ENCODE data around the gene SAMD8.
A peak's percentile ranks its signal among the peaks of the same experiment; 100 is the strongest.

The SAMD8 gene

DNA sequence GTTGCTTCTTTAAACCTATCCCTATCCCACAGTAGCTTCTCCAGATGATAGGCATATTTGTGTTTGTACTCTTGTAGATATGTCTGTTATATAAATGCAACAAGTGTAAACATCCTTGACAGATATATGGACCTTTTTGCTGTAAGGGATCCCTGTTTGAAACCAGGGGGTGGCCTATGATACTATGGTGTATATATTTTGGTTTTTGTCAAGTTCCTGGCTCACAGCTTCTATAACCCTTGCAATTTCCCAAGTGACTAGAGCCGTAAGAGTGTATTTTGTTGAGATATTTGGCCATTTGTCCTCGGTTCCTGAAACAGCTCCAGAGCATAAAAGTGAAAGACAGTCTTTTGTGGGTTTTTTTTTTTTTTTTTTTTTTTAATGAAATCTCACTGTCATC lies 114.6 kb downstream of the SAMD8 start:
- Histone ChIP-seq H3K27ac (peak overlapping the region; percentile 92), H3K27me3 (replicated peaks) (no peaks in the 10 kb centered on the region), H3K36me3 (replicated peaks) (peaks cover 61% of the 10 kb centered on the region), H3K4me3 (ENCODE audit: low read depth, low read length) (no peak overlapping the region)
- no peak for DNase-seq
- in situ Hi-C loops (cut with HindIII; ENCODE audit: low pct_ligation_motif_present, low sequenced_read_pairs) = no loop called here
- TF ChIP-seq, protein P1, sequence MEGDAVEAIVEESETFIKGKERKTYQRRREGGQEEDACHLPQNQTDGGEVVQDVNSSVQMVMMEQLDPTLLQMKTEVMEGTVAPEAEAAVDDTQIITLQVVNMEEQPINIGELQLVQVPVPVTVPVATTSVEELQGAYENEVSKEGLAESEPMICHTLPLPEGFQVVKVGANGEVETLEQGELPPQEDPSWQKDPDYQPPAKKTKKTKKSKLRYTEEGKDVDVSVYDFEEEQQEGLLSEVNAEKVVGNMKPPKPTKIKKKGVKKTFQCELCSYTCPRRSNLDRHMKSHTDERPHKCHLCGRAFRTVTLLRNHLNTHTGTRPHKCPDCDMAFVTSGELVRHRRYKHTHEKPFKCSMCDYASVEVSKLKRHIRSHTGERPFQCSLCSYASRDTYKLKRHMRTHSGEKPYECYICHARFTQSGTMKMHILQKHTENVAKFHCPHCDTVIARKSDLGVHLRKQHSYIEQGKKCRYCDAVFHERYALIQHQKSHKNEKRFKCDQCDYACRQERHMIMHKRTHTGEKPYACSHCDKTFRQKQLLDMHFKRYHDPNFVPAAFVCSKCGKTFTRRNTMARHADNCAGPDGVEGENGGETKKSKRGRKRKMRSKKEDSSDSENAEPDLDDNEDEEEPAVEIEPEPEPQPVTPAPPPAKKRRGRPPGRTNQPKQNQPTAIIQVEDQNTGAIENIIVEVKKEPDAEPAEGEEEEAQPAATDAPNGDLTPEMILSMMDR (IDR thresholded peaks at IDR 0.05; ENCODE audit: low read depth, low read length, missing control alignments) = no peak

DNA sequence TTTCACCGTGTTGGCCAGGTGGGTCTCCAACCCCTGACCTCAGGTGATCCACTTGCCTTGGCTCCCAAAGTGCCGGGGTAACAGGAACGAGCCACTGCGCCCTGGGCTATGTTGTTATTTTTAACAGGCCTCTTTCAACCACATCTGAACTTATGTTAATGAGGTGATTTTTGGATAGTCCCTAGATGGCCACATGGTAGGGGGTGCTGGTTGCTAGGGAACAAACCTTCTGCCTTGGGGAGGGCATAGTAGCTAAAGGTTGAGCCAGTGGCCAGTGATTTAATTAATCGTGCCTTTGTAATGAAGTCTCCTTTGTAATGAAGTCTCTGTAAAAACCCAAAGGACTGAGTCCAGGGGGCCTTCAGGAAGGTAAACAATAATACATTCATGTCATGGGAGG lies 115.2 kb downstream of the SAMD8 start:
- H3K36me3 ChIP-seq (replicated peaks) = peaks cover 66% of the 10 kb centered on the region
- H3K27ac ChIP-seq = peak overlapping the region; percentile 92
- DNase-seq = no peak
- no peak overlapping the region for H3K4me3 ChIP-seq (ENCODE audit: low read depth, low read length)
- TF ChIP-seq, protein P1 (IDR thresholded peaks at IDR 0.05; ENCODE audit: low read depth, low read length, missing control alignments) = no peak
- no peaks in the 10 kb centered on the region for H3K27me3 ChIP-seq (replicated peaks)
- in situ Hi-C loops (cut with HindIII; ENCODE audit: low pct_ligation_motif_present, low sequenced_read_pairs) = no loop called here

- H3K27me3 ChIP-seq (replicated peaks) = no peaks in the 10 kb centered on the region
- in situ Hi-C loops (cut with HindIII; ENCODE audit: low pct_ligation_motif_present, low sequenced_read_pairs) = no loop called here
- TF ChIP-seq, protein P1 (IDR thresholded peaks at IDR 0.05; ENCODE audit: low read depth, low read length, missing control alignments) = no peak
- H3K36me3 ChIP-seq (replicated peaks) = peaks cover 61% of the 10 kb centered on the region
- H3K4me3 ChIP-seq (ENCODE audit: low read depth, low read length) = no peak overlapping the region
- no peak overlapping the region for H3K27ac ChIP-seq
- DNase-seq = no peak
Measured at GRCh38 chr10:75228278-75228677, 116.8 kb downstream of the SAMD8 start.

DNA sequence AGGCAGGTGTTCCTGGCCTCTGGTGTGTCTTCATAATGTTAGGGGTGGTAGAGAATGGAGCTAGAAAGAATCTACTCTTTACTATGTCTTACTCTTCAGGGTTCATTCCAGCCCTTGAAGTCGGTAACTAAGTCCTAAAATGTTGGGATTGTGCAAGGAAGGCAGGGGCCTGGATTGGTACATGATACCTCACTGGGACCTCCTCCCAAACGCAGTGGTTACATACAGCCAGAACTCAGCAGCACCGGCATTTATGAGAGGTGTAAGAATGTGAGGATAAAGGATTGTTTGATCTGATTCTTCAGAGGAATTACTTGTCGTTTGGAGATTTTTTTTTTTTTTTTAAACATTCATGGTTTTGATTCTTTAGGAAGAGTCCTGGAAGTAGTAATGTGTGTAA lies 117.4 kb downstream of the SAMD8 start:
- TF ChIP-seq, protein P1 (IDR thresholded peaks at IDR 0.05; ENCODE audit: low read depth, low read length, missing control alignments) = no peak
- in situ Hi-C loops (cut with HindIII; ENCODE audit: low pct_ligation_motif_present, low sequenced_read_pairs) = no loop called here
- no peak overlapping the region for H3K4me3 ChIP-seq (ENCODE audit: low read depth, low read length)
- H3K36me3 ChIP-seq (replicated peaks) = peaks cover 60% of the 10 kb centered on the region
- no peak for DNase-seq
- H3K27ac ChIP-seq = no peak overlapping the region
- no peaks in the 10 kb centered on the region for H3K27me3 ChIP-seq (replicated peaks)

DNA sequence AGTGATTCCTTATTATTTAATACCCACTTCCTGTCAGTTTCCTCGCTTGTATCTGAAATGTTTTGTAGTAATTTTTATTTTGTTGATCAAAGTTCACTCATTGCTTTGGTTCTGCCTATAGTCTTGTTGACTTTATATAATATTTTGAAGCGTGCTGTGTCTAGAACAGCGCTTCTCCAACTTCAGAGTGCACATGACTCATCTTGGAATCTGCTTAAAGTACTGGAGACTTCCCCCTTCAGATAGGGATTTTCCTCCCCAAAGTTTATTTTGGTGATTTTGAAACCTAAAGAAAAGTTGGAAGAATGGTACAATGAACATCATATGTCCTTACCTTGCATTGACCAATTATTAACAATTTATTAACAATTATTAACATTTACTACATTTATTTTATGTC lies 118.5 kb downstream of the SAMD8 start:
- in situ Hi-C loops (cut with HindIII; ENCODE audit: low pct_ligation_motif_present, low sequenced_read_pairs) = no loop called here
- peaks cover 49% of the 10 kb centered on the region for H3K36me3 ChIP-seq (replicated peaks)
- H3K27ac ChIP-seq = peak overlapping the region; percentile 5
- TF ChIP-seq, protein P1 (IDR thresholded peaks at IDR 0.05; ENCODE audit: low read depth, low read length, missing control alignments) = no peak
- no peaks in the 10 kb centered on the region for H3K27me3 ChIP-seq (replicated peaks)
- DNase-seq = peak; percentile 48
- H3K4me3 ChIP-seq (ENCODE audit: low read depth, low read length) = no peak overlapping the region

DNA sequence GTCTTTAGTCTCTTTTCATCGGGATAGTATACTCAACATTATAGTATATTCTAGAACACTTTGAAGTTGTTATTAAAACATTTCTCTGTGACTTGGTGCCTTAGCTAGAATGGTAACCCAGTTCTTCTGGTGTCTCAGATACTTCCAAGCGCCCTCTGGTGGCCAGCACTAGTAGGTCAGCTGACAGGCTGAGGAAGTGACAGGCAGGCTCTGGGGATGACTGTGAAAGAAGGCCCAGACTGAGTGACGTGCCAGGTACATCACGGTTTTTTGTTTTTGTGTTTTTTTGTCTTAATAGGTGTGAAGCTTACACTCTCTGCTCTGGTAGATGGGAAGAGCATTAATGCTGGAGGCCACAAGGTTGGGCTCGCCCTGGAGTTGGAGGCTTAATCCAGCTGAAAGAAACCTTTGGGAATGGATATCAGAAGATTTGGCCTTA lies 119.2 kb downstream of the SAMD8 start:
- TF ChIP-seq, protein P1 (IDR thresholded peaks at IDR 0.05; ENCODE audit: low read depth, low read length, missing control alignments) = peak; percentile 95
- no peak overlapping the region for H3K4me3 ChIP-seq (ENCODE audit: low read depth, low read length)
- H3K36me3 ChIP-seq (replicated peaks) = peaks cover 45% of the 10 kb centered on the region
- H3K27ac ChIP-seq = no peak overlapping the region
- no peaks in the 10 kb centered on the region for H3K27me3 ChIP-seq (replicated peaks)
- DNase-seq = peak; percentile 92
- in situ Hi-C loops (cut with HindIII; ENCODE audit: low pct_ligation_motif_present, low sequenced_read_pairs) = no loop called here
